Lower leg skin (tissue), 3 donors: ENCODE results near the gene GLI3.

Experiments used
- POLR2A ChIP-seq, 2 donors: fragments of 450-650 bp; IDR thresholded peaks; one replicate each; pipeline ENCODE4 v1.6.1; 2016 to 2017; ENCODE audit warnings: antibody characterized with exemption in 2 of 2, mild to moderate bottlenecking in 1 of 2, moderate library complexity in 1 of 2
- TF ChIP-seq, protein P1 (sequence below), 3 donors: fragments of 450-650 bp; IDR thresholded peaks; one replicate each; pipeline ENCODE4 v1.5.1; 2016; ENCODE audit warnings: antibody characterized with exemption in 3 of 3, mild to moderate bottlenecking in 3 of 3, moderate library complexity in 2 of 3

DNA sequence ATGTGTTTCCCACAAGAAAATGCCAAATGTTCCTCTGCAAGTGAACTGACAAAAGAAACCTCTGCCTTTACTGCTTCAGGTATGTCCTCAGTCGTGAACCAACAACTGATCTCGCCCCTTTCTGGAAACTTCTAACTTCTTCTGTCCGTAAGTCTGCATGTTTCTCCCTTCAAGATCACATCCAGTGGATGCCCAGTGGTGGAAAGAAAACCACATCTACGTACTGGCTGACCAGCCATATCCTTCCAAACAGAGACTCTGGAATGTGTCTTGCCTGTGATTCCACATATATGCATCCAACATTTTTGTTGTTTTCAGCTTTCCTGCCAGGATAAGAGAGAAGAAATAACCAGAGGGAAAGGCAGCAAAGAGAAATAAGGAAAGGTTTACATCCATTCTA, 152.7 kb downstream of the GLI3 start:
- TF ChIP-seq, protein P1, sequence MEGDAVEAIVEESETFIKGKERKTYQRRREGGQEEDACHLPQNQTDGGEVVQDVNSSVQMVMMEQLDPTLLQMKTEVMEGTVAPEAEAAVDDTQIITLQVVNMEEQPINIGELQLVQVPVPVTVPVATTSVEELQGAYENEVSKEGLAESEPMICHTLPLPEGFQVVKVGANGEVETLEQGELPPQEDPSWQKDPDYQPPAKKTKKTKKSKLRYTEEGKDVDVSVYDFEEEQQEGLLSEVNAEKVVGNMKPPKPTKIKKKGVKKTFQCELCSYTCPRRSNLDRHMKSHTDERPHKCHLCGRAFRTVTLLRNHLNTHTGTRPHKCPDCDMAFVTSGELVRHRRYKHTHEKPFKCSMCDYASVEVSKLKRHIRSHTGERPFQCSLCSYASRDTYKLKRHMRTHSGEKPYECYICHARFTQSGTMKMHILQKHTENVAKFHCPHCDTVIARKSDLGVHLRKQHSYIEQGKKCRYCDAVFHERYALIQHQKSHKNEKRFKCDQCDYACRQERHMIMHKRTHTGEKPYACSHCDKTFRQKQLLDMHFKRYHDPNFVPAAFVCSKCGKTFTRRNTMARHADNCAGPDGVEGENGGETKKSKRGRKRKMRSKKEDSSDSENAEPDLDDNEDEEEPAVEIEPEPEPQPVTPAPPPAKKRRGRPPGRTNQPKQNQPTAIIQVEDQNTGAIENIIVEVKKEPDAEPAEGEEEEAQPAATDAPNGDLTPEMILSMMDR (IDR thresholded peaks at IDR 0.05), result no peak
- no peak for TF ChIP-seq POLR2A (IDR thresholded peaks at IDR 0.05)
